GM19463 (cell line): ENCODE data around the gene ZNF441.
"Not testable (repeated sequence)": the region's sequence is repeated elsewhere in the genome, so short reads cannot be mapped to it uniquely, and the experiment has no call there.

Source experiments
- ATAC-seq: cut with Tn5 transposase; IDR thresholded peaks from one replicate; pipeline ENCODE4 v1.9.1; 2021; ENCODE audit warnings: mild to moderate bottlenecking, moderate library complexity; ENCODE audit not compliant: unreplicated experiment

ZNF441 gene

GRCh38 chr19:11766597-11767591 is at the start of gene ZNF441:
Gene ZNF441, plus strand, starts transcription at chr19:11767000. Its CDS starts 194 bp downstream, at chr19:11767194.
- ATAC-seq: peak; percentile 98

GRCh38 chr19:11721681-11722080 is 45.1 kb upstream of the ZNF441 start:
- ATAC-seq: no peak

GRCh38 chr19:11722414-11722813 is 44.4 kb upstream of the ZNF441 start:
- no peak for ATAC-seq

- ATAC-seq: no peak
Measured at GRCh38 chr19:11729586-11729985, 37.2 kb upstream of the ZNF441 start.

- no peak for ATAC-seq
Measured at GRCh38 chr19:11735375-11735774, 31.4 kb upstream of the ZNF441 start.

GRCh38 chr19:11736696-11737095 is 30.1 kb upstream of the ZNF441 start:
- ATAC-seq: no peak

- peak; percentile 27 for ATAC-seq
Measured at GRCh38 chr19:11737964-11738745, 28.6 kb upstream of the ZNF441 start.

GRCh38 chr19:11738746-11739620 is 27.8 kb upstream of the ZNF441 start, which contains the start of gene ZNF823:
Gene ZNF823, minus strand, starts transcription at chr19:11738946. Its CDS starts 127 bp downstream, at chr19:11738819.
- peak; percentile 94 for ATAC-seq

GRCh38 chr19:11745869-11746268 is 20.9 kb upstream of the ZNF441 start:
- ATAC-seq: no peak

GRCh38 chr19:11747277-11747676 is 19.5 kb upstream of the ZNF441 start:
- ATAC-seq: no peak

- no peak for ATAC-seq
Measured at GRCh38 chr19:11749751-11750150, 17.0 kb upstream of the ZNF441 start.

GRCh38 chr19:11752244-11752736 is 14.5 kb upstream of the ZNF441 start:
- ATAC-seq: no peak

- ATAC-seq: no peak
Measured at GRCh38 chr19:11754663-11755062, 12.1 kb upstream of the ZNF441 start.

- ATAC-seq: no peak
Measured at GRCh38 chr19:11756965-11757364, 9.8 kb upstream of the ZNF441 start.

GRCh38 chr19:11759805-11760204 is 7.0 kb upstream of the ZNF441 start:
- ATAC-seq: no peak

GRCh38 chr19:11763117-11763516 is 3.7 kb upstream of the ZNF441 start:
- ATAC-seq: no peak

- ATAC-seq: no peak
Measured at GRCh38 chr19:11763611-11764010, 3.2 kb upstream of the ZNF441 start.

GRCh38 chr19:11767633-11768133 is 883 bp downstream of the ZNF441 start:
- no peak for ATAC-seq

GRCh38 chr19:11769995-11770394 is 3.2 kb downstream of the ZNF441 start:
- ATAC-seq: no peak

- ATAC-seq: not testable (repeated sequence)
Measured at GRCh38 chr19:11771520-11771919, 4.7 kb downstream of the ZNF441 start.
